ENCODE data around the gene INHBE.

DNA sequence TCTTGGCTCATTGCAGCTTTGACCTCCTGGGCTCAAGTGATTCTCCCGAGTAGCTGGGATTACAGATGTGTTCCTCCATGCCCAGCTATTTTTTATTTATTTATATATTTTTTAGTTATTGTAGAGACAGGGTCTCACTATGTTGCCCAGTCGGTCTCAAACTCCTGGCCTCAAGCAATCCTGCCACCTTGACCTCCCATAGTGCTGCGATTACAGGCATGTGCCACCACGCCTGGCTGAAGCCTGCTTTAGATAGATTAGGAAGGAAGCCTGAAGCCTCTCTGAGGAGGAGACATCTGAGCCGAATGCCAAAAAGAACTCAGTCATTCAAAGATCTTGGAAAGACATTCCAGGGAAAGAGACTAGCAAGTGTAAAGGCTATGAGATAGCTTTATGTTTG, 10.4 kb upstream of the INHBE start:
- TF ChIP-seq EP300 (conservative IDR thresholded peaks at IDR 0.05; ENCODE audit: poor library complexity, severe bottlenecking): no peak
- no peak for TF ChIP-seq REST (IDR thresholded peaks at IDR 0.05; ENCODE audit: borderline replicate concordance)

Measured in neural cell (in vitro differentiated cells).